Lower leg skin (tissue), 4 donors: Measurements from ENCODE around the gene ACP1. TPM values are rescaled to one million over a fixed set of nuclear protein-coding genes. Genes with fewer than 3 reads are reported as not detected.

Experiments
- DNase-seq, 2 donors: peaks; one replicate each; pipeline ENCODE4 v3.0.0-alpha.2; 2019; ENCODE audit warnings: low spot score in 2 of 2
- H3K4me3 ChIP-seq: fragments of 200-600 bp; sonication (generic); 2 replicates; pipeline ENCODE4 v1.5.1; 2017; ENCODE audit warnings: mild to moderate bottlenecking, low read depth; ENCODE audit not compliant: poor library complexity, severe bottlenecking
- CTCF ChIP-seq, 3 donors: fragments of 450-650 bp; IDR thresholded peaks; one replicate each; pipeline ENCODE4 v1.5.1; 2016; ENCODE audit warnings: antibody characterized with exemption in 3 of 3, mild to moderate bottlenecking in 3 of 3, moderate library complexity in 2 of 3
- POLR2A ChIP-seq, 2 donors: fragments of 450-650 bp; IDR thresholded peaks; one replicate each; pipeline ENCODE4 v1.6.1; 2016 to 2017; ENCODE audit warnings: antibody characterized with exemption in 2 of 2, mild to moderate bottlenecking in 1 of 2, moderate library complexity in 1 of 2
- WGBS, 2 donors: methylation state at CpG; one replicate each; pipeline ENCODE4 v1.1.5; 2018; 5-methylcytosine and 5-hydroxymethylcytosine counted together
- intact Hi-C: fragments of 100-400 bp; cut with DNase I; formaldehyde crosslinking; loops from one replicate; pipeline ENCODE4 v1.15.0; 2023; ENCODE audit warnings: low total_unique reads
- total RNA-seq, 4 donors: library from RNA; depleted of rRNA; stranded (reverse); fragments of >200 nt; gene quantifications; one replicate each; pipeline ENCODE4 v1.1.0, GENCODE V29; 2016

ACP1 gene
- total RNA-seq, 4 donors from 2014 or later, result 50.9 to 71.7 (median 54.6) TPM

GRCh38 chr2:257429-257828, 7.3 kb upstream of the ACP1 start:
- intact Hi-C loops, result no loop called here

GRCh38 chr2:257842-258241, 6.9 kb upstream of the ACP1 start:
- no peak for DNase-seq
- intact Hi-C loops, result no loop called here
- TF ChIP-seq CTCF (IDR thresholded peaks at IDR 0.05) (no peak), POLR2A (IDR thresholded peaks at IDR 0.05) (no peak)
- WGBS, 2 donors, result 95 to 96% methylated on average over 2 of the region's 2 CpGs
- no peak overlapping the region for H3K4me3 ChIP-seq

More at GRCh38 chr2:257429-257828, 7.3 kb upstream of the ACP1 start:
- TF ChIP-seq CTCF (IDR thresholded peaks at IDR 0.05) (no peak), POLR2A (IDR thresholded peaks at IDR 0.05) (no peak)
- no peak overlapping the region for H3K4me3 ChIP-seq
- DNase-seq, result no peak
- WGBS, 2 donors, result 86 to 94% methylated on average over 3 of the region's 3 CpGs

DNA sequence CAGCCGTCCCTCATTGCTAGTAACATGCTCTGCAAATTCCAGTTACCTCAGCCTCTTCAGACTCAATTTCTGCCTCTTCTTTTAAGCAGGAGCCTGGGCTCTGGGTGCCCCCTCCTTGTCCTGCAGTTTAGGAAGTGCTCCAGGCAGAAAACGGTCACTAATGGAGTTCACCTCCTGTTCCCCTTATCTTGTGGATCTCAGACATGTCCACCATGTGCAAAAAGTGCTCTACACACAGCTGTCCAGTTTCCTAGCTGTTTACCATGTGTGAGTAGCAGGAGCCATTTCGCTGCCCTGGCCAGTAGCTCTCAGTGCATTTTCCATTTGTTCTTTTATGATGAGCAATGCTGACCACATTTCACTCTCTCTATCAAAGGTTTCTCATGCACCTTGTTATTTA, 5.8 kb upstream of the ACP1 start:
- no peak for DNase-seq
- 96% methylated on average over 3 of the region's 3 CpGs for WGBS, 2 donors
- no peak overlapping the region for H3K4me3 ChIP-seq
- intact Hi-C loops, result no loop called here
- TF ChIP-seq POLR2A (IDR thresholded peaks at IDR 0.05) (no peak), CTCF (IDR thresholded peaks at IDR 0.05) (no peak)

DNA sequence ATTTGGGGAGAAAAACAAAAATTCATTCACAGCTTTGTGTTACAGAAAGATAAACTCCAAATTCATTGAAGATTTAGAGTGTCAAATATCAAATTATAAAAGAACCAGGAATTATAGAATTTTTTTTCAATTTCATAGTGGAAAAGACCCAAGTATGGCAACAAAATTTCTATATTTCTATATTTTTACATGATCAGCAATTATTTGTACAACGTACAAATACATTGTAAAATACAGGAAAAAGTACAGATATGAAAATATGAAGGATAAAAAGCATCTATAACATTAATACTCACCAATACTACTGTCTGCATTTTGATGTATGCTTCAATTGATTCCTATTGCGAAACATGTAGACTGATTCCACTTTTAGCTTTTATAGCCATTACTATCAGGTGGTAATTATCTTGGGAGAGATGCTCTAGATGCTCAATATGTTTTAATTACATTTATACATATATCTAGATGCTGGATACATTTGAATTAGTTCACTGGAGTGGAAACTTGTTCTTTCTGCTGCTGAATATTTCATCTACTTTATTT, 4.9 kb upstream of the ACP1 start:
- no peak for TF ChIP-seq POLR2A (IDR thresholded peaks at IDR 0.05)
- 97 to 98% methylated on average over 2 of the region's 2 CpGs for WGBS, 2 donors
- H3K4me3 ChIP-seq, result no peak overlapping the region
- intact Hi-C loops, result no loop called here
- DNase-seq, result no peak

DNA sequence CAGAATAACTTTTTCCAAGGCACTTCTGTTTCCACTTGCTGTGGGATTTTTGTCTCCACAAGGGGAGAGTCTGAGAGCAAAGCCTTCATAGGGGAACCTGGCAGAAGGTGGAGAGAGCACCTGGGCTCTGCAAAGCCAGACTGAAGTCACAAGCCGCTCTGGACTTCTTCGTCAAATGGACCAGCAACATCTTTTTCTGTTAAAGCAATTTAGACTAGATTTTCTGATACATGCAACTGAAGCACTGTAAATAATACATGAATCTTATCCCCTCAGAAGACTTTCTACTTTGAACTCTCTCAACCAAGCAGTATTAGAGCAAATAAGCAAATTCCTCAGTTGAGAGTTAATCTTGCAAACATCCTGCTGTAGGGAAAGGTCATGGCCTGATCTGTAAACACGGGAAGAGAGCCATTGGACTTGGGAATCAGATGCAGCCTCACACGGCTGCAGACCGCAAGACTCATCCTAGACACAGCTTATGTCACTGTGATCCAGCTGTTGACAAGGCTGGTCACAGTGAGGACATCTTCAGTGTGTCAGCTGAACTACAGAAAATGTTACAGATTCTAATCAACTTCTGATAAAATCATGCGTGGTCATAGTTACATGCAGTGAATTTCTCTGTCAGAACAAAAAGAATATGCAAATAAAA, 4.1 kb upstream of the ACP1 start:
- 69 to 70% methylated on average over 6 of the region's 6 CpGs for WGBS, 2 donors
- DNase-seq, result no peak
- no peak overlapping the region for H3K4me3 ChIP-seq
- TF ChIP-seq CTCF (IDR thresholded peaks at IDR 0.05) (peak in 1 of 3 donors; percentile 99), POLR2A (IDR thresholded peaks at IDR 0.05) (no peak)
- intact Hi-C loops, result no loop called here

DNA sequence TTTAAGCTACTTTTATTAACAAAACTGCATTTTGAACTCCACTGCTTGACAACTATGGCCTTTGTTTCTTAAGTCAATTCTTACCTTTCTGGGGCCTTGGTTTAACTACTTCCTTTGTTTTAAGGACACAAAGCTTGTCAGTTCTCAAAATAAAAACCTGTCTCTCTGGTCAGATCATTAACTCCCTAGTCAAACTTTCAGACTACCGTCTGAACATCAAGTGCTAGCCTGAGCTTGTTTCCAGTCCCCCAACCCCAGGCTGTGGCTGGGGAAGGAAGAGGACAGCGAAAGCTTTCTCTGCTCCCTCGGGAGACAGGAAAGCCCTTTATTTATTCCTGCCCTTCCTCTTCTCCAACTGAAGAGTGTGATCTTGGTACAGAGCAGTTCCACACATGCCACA, 2.6 kb upstream of the ACP1 start:
- no peak for DNase-seq
- no peak overlapping the region for H3K4me3 ChIP-seq
- intact Hi-C loops, result no loop called here

More for the DNA sequence above, 2.6 kb upstream of the ACP1 start:
- 35 to 45% methylated on average over 3 of the region's 3 CpGs for WGBS, 2 donors
- no peak for TF ChIP-seq CTCF (IDR thresholded peaks at IDR 0.05)
- no peak for TF ChIP-seq POLR2A (IDR thresholded peaks at IDR 0.05)
